RWPE2 (cell line): ENCODE results near the gene CASQ1.

Experiments used
- ATAC-seq: fragments of 200-7000 bp; cut with Tn5 transposase; 3 replicates; pipeline ENCODE4 v1.9.1; 2021; ENCODE audit warnings: low read depth
- DNase-seq: peaks from one replicate; pipeline ENCODE4 v3.0.0-alpha.2; 2020; ENCODE audit warnings: low spot score
- H3K27ac ChIP-seq: fragments of 450-650 bp; 2 replicates; pipeline ENCODE4 v1.5.1; 2017; ENCODE audit warnings: mild to moderate bottlenecking; ENCODE audit not compliant: poor library complexity, severe bottlenecking
- H3K27me3 ChIP-seq: fragments of 250-450 bp; sonication (Bioruptor Pico); 2 replicates; pipeline ENCODE4 v1.5.1; 2021; ENCODE audit warnings: mild to moderate bottlenecking, moderate library complexity; ENCODE audit not compliant: insufficient read depth, poor library complexity, severe bottlenecking
- H3K36me3 ChIP-seq: fragments of 250-450 bp; sonication (Bioruptor Pico); 2 replicates; pipeline ENCODE4 v1.5.1; 2020; ENCODE audit warnings: low read depth, mild to moderate bottlenecking, moderate library complexity
- H3K4me1 ChIP-seq: fragments of 250-450 bp; sonication (Bioruptor Pico); 2 replicates; pipeline ENCODE4 v1.5.1; 2021; ENCODE audit warnings: mild to moderate bottlenecking, moderate library complexity; ENCODE audit not compliant: insufficient read depth, poor library complexity, severe bottlenecking
- H3K4me3 ChIP-seq: fragments of 250-450 bp; sonication (Bioruptor Pico); 2 replicates; pipeline ENCODE4 v1.5.1; 2021; ENCODE audit warnings: mild to moderate bottlenecking, moderate library complexity; ENCODE audit not compliant: severe bottlenecking
- H3K9me3 ChIP-seq: fragments of 250-450 bp; sonication (Bioruptor Pico); 2 replicates; pipeline ENCODE4 v1.5.1; 2021; ENCODE audit warnings: mild to moderate bottlenecking, moderate library complexity; ENCODE audit not compliant: severe bottlenecking
- TF ChIP-seq, protein P1 (sequence below): fragments of 450-650 bp; IDR thresholded peaks from one replicate; pipeline ENCODE4 v1.5.1; 2017; ENCODE audit warnings: mild to moderate bottlenecking, moderate library complexity; ENCODE audit not compliant: poor library complexity, severe bottlenecking

Gene CASQ1

DNA sequence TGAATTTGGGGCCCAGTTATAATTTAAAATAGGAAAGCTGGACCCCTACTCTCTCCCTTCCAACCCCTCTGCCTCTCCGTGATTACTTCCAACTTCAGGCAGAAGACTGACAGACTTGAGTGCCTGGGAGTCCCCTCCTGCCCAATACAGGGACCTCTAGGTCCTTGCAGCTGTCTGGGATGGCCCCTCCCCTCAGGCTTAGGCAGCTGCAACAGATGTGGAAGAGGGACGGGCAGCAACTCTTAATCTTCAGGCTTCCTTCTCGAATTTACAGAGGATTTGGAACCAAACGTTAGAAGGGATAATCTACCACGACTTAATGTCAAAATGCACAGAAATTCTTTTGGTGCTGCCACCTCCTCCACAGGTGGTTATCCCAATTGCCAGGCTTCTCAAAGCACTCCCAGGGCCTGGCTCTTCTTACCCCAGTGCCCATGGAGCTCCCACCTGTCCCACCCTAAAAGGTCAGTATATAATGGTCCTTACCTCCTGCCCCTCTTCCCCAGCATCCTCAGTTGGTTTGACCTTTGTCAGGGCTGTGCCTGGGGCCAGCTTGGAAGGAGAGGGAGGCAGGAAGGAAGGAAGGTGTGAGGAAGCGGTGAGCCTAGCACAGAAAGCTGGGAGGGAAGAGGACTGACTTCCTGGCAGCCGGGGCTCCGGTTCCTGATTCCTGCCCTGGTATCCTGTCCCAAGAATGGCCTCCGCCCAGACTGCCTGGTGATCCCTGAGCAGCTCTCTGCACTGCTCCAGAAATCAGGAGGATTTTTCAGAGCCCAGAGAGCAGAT lies 17.6 kb downstream of the CASQ1 start:
- H3K27ac ChIP-seq, result no peak overlapping the region
- H3K36me3 ChIP-seq, result peaks cover 60% of the 10 kb centered on the region
- no peak overlapping the region for H3K4me3 ChIP-seq
- DNase-seq (no peak), ATAC-seq (no peak)
- H3K27me3 ChIP-seq, result no peaks in the 10 kb centered on the region
- TF ChIP-seq, protein P1, sequence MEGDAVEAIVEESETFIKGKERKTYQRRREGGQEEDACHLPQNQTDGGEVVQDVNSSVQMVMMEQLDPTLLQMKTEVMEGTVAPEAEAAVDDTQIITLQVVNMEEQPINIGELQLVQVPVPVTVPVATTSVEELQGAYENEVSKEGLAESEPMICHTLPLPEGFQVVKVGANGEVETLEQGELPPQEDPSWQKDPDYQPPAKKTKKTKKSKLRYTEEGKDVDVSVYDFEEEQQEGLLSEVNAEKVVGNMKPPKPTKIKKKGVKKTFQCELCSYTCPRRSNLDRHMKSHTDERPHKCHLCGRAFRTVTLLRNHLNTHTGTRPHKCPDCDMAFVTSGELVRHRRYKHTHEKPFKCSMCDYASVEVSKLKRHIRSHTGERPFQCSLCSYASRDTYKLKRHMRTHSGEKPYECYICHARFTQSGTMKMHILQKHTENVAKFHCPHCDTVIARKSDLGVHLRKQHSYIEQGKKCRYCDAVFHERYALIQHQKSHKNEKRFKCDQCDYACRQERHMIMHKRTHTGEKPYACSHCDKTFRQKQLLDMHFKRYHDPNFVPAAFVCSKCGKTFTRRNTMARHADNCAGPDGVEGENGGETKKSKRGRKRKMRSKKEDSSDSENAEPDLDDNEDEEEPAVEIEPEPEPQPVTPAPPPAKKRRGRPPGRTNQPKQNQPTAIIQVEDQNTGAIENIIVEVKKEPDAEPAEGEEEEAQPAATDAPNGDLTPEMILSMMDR, result no peak
- peaks cover 10% of the 10 kb centered on the region for H3K4me1 ChIP-seq
- H3K9me3 ChIP-seq, result no peaks in the 10 kb centered on the region

DNA sequence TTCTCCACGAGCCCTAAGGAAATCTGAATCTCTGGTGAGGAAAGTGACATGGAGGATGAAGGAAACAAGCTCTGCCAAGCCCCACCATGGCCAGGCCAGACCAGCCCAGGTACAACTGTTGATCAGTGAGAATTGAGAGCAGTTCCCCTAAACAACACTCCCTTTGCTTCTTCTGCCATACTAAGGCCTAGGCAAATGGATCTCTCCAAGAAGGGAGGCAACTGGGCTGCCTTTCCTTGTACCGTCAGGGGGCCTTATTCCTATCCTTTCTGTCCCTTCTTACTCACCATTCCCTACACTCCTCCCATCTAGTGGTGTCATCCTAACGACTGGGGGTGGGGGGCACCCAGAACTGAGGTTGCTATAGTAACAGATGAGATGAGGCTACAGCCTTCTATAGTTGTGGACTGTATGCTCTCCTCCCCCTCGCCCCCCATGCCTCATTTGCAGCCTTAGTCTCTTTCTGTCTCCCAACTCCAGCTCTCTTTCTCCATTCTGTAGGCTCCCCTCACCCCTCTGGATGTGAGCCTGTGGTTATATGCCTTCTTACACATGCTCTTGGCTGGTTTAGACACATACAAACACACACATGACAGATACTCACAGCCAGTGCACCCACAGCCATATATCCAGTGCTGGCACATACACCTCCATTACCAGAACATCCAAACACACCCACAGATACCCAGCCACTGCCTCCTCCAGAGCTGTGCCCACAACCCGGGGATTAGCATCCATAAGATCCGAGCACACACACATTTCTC lies 18.4 kb downstream of the CASQ1 start:
- DNase-seq, result no peak
- H3K36me3 ChIP-seq, result peaks cover 64% of the 10 kb centered on the region
- no peaks in the 10 kb centered on the region for H3K9me3 ChIP-seq
- H3K27me3 ChIP-seq, result no peaks in the 10 kb centered on the region
- H3K4me3 ChIP-seq, result no peak overlapping the region
- no peak for ATAC-seq
- TF ChIP-seq, protein P1, result no peak
- H3K27ac ChIP-seq, result no peak overlapping the region
- H3K4me1 ChIP-seq, result peaks cover 10% of the 10 kb centered on the region

DNA sequence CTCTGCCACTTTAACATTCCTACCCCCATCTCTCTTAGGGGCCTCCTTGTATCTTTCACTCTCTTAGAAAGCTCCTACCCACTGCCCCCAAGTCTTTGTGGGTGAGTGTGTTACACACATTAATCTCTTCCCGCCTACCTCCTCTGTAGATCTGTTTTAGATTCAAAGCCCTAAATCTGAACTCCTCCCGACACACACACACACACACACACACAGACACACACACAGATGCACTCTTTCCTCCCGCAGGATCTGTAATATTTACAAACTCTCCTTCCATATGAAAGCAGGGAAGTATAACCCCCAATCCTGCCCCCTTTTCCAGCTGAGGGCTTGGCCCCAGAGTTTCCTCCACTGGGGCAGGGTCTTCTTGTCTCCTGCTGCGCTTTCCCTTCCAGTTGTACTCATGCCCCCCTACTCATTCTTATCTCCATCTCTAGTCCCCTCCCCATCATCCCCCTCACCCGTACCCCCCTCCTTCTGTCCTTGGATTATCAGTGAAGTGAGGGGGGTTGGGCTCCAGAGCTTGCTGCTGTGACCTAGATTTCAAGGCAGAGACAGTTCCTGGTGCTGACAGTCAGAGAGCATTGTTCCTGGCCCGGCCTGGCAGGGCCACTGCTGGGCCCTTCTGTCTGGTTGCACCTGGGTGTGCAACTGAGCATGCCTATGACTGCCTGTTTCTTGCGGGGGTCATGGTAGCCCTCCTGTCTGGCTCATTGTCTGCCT lies 19.1 kb downstream of the CASQ1 start:
- TF ChIP-seq, protein P1, result no peak
- no peaks in the 10 kb centered on the region for H3K9me3 ChIP-seq
- peaks cover 10% of the 10 kb centered on the region for H3K4me1 ChIP-seq
- peaks cover 71% of the 10 kb centered on the region for H3K36me3 ChIP-seq
- no peaks in the 10 kb centered on the region for H3K27me3 ChIP-seq
- H3K4me3 ChIP-seq, result no peak overlapping the region
- ATAC-seq, result no peak
- H3K27ac ChIP-seq, result no peak overlapping the region
- no peak for DNase-seq

DNA sequence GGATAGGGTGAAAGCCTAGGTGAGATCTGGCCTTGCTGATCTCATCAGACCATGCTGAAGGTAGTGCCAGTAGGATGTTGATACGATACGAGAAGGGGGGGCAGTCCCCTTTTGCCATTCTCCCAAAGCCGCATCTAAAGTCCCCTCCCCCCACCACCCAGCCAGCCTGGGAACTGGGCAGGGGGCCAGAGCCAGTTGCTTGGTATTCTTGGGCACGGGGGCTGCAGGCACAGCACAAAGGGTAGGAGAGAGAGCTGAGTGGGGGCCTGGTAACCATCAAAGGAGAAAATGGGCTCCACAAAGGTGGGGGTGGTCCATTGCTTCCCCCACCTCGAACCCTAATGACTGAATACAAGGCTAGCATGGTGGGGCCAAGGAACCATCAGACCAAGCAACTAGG lies 20.2 kb downstream of the CASQ1 start:
- Histone ChIP-seq H3K4me3 (no peak overlapping the region), H3K4me1 (peaks cover 5% of the 10 kb centered on the region), H3K27ac (no peak overlapping the region), H3K9me3 (no peaks in the 10 kb centered on the region), H3K36me3 (peaks cover 80% of the 10 kb centered on the region), H3K27me3 (no peaks in the 10 kb centered on the region)
- TF ChIP-seq, protein P1, result no peak
- no peak for DNase-seq
- no peak for ATAC-seq
